ENCODE results near the gene TRMT1L.

The TRMT1L gene

DNA sequence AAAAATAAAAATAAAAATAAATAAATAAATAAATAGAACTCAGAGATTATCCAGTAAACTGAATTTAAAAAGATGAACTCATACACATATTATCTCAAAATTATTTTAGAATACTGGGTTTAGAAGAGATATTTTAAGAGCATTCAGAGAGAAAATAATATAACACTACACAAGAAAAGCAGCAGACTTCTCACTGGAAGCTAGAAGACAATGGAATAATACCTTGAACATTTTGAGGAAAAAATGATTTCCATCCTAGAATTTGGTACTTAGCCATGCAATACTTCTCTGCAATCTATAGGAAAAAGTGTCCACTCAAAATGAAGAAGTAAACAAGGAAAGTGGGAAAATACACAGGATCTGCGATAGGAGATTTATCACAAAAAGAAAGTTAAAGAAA, 24.2 kb downstream of the TRMT1L start:
- TF ChIP-seq POLR2AphosphoS5 (IDR thresholded peaks at IDR 0.05; ENCODE audit: low read depth, low read length) (no peak), TAF1 (IDR thresholded peaks at IDR 0.05; ENCODE audit: borderline replicate concordance, insufficient read depth, low read length) (no peak), SIN3A (IDR thresholded peaks at IDR 0.05; ENCODE audit: borderline replicate concordance, insufficient read depth, low read length) (no peak), FOXP2 (optimal IDR thresholded peaks at IDR 0.05; ENCODE audit: borderline replicate concordance, extremely low read depth, extremely low read length, insufficient read depth) (no peak), REST (IDR thresholded peaks at IDR 0.05; ENCODE audit: insufficient read depth in 1 of 2, low read depth in 2 of 2, low read length in 2 of 2) (no peak)

DNA sequence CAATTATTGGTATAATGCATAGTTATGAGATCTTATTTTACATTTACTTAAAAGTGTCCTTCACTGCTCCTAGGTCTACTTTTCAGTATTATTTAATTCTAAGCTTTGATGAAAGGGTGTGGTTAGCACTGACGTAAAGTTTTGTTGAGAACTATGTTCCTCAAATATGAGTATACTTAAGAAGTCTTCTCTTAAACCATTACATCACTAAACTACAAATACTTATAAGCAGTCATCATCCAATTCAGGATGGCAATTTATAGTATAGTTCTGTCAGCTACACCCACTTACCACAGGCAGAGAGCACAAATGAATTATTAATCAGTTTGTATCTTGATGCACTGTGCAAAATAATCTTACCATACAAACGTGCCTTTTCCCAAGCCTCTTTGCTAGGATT, 27.0 kb downstream of the TRMT1L start:
- TF ChIP-seq TAF1 (IDR thresholded peaks at IDR 0.05; ENCODE audit: borderline replicate concordance, insufficient read depth, low read length) (no peak), FOXP2 (optimal IDR thresholded peaks at IDR 0.05; ENCODE audit: borderline replicate concordance, extremely low read depth, extremely low read length, insufficient read depth) (no peak), SIN3A (IDR thresholded peaks at IDR 0.05; ENCODE audit: borderline replicate concordance, insufficient read depth, low read length) (no peak), POLR2AphosphoS5 (IDR thresholded peaks at IDR 0.05; ENCODE audit: low read depth, low read length) (no peak), REST (IDR thresholded peaks at IDR 0.05; ENCODE audit: insufficient read depth in 1 of 2, low read depth in 2 of 2, low read length in 2 of 2) (no peak)

DNA sequence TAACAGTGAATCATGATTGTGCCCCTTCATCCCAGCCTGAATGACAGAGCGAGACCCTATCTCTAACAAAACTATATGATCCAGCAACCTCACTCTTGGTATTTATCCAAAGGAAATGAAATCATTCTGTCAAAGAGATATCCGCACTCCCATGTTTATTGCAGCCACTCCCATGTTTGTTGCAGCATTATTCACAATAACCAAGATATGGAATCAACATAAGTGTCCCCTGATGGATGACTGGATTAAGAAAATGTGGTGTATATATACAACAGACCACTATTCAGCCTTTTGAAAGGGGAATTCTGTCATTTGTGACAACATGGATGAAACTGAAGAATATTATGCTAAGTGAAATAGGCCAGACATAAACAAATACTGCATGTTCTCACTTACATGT, 44.4 kb downstream of the TRMT1L start:
- TF ChIP-seq POLR2AphosphoS5 (IDR thresholded peaks at IDR 0.05; ENCODE audit: low read depth, low read length) (no peak), TAF1 (IDR thresholded peaks at IDR 0.05; ENCODE audit: borderline replicate concordance, insufficient read depth, low read length) (no peak), REST (IDR thresholded peaks at IDR 0.05; ENCODE audit: insufficient read depth in 1 of 2, low read depth in 2 of 2, low read length in 2 of 2) (no peak), FOXP2 (optimal IDR thresholded peaks at IDR 0.05; ENCODE audit: borderline replicate concordance, extremely low read depth, extremely low read length, insufficient read depth) (no peak), SIN3A (IDR thresholded peaks at IDR 0.05; ENCODE audit: borderline replicate concordance, insufficient read depth, low read length) (no peak)

DNA sequence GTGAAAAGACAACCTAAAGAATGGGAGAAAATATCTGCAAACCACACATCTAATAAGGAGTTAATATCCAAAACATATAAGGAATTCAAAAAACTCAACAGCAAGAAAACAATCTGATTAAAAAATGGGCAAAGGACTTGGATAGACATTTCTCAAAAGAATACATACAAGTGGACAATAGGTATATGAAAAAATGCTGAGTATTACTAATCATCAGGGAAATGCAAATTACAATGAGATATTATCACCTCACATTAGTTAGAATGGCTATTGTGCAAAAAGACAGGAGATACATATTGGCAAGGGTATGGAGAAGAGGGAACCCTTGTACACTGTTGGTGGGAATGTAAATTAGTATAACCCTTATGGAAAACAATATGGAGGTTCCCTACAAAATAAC, 44.9 kb downstream of the TRMT1L start:
- TF ChIP-seq TAF1 (IDR thresholded peaks at IDR 0.05; ENCODE audit: borderline replicate concordance, insufficient read depth, low read length) (no peak), POLR2AphosphoS5 (IDR thresholded peaks at IDR 0.05; ENCODE audit: low read depth, low read length) (no peak), FOXP2 (optimal IDR thresholded peaks at IDR 0.05; ENCODE audit: borderline replicate concordance, extremely low read depth, extremely low read length, insufficient read depth) (no peak), REST (IDR thresholded peaks at IDR 0.05; ENCODE audit: insufficient read depth in 1 of 2, low read depth in 2 of 2, low read length in 2 of 2) (no peak), SIN3A (IDR thresholded peaks at IDR 0.05; ENCODE audit: borderline replicate concordance, insufficient read depth, low read length) (no peak)

DNA sequence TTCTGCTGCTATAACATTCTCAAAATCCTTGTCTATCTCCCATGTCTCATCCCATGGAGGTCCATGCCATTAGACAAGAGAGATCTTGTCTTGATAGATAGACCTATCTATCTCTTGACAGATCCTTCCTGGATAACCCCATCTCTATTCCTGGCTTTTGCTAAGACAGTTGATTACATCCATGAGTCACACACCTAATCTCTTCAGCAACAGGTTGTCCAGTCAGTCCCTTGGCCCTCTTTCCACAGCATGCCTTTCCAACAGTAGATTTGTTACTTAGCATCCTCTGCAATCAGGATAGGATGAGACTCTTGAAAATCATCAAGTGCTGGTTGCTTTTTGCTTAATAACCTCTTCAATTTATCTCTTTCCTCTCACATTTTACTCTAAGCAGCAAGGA, 46.6 kb downstream of the TRMT1L start:
- no peak for TF ChIP-seq REST (IDR thresholded peaks at IDR 0.05; ENCODE audit: insufficient read depth in 1 of 2, low read depth in 2 of 2, low read length in 2 of 2)
- TF ChIP-seq SIN3A (IDR thresholded peaks at IDR 0.05; ENCODE audit: borderline replicate concordance, insufficient read depth, low read length) = no peak
- TF ChIP-seq TAF1 (IDR thresholded peaks at IDR 0.05; ENCODE audit: borderline replicate concordance, insufficient read depth, low read length) = no peak
- no peak for TF ChIP-seq FOXP2 (optimal IDR thresholded peaks at IDR 0.05; ENCODE audit: borderline replicate concordance, extremely low read depth, extremely low read length, insufficient read depth)
- TF ChIP-seq POLR2AphosphoS5 (IDR thresholded peaks at IDR 0.05; ENCODE audit: low read depth, low read length) = no peak

Measured in PFSK-1 (cell line).